B cell (primary cell): ENCODE results near the gene ID3. TPM values are rescaled to one million over a fixed set of nuclear protein-coding genes. Genes with fewer than 3 reads are reported as not detected.
A peak's percentile ranks its signal among the peaks of the same experiment; 100 is the strongest.

Experiments
- ATAC-seq: fragments of 200-7000 bp; cut with Tn5 transposase; one replicate; pipeline ENCODE4 v1.10.0; 2021; ENCODE audit warnings: low read depth, mild to moderate bottlenecking, moderate number of reproducible peaks, moderate library complexity
- CTCF ChIA-PET: fragments of 350-600 bp; sonication (Branson Sonifier 250); formaldehyde crosslinking; loops from one replicate; lab custom pipeline; 2021; ENCODE audit warnings: antibody characterized with exemption, inconsistent platforms; lab: Charles Lee
- POLR2A ChIA-PET: fragments of 350-600 bp; sonication (Branson Sonifier 250); formaldehyde crosslinking; loops from one replicate; lab custom pipeline; 2021; ENCODE audit warnings: antibody characterized with exemption; lab: Charles Lee
- DNase-seq: peaks from one replicate; pipeline ENCODE4 v3.0.0; 2013
- H2AFZ ChIP-seq: 2 replicates; pipeline ENCODE4 v1.6.1; 2012; ENCODE audit warnings: mild to moderate bottlenecking, low read depth, low read length; ENCODE audit not compliant: insufficient read depth, poor library complexity, severe bottlenecking
- H3K27ac ChIP-seq, 2 donors: 1 replicate in 1 of 2; 2 replicates in 1 of 2; pipeline ENCODE4 v1.5.1; 2012 to 2013; ENCODE audit warnings: low read length in 2 of 2, mild to moderate bottlenecking in 2 of 2, moderate library complexity in 1 of 2
- H3K27me3 ChIP-seq, 4 experiments: fragments of 200-600 bp in 1 of 4; sonication (generic) in 1 of 4; replicated peaks in 1 of 4; 1 replicate in 2 of 4; 2 replicates in 2 of 4; pipeline versions ENCODE4 v1.6.1 to v1.7.0; 2013 to 2016; ENCODE audit warnings: low read length in 3 of 4, mild to moderate bottlenecking in 2 of 4, mixed read lengths in 1 of 4, moderate library complexity in 1 of 4; ENCODE audit not compliant: insufficient read depth in 4 of 4, control insufficient read depth in 3 of 4; ENCODE audit errors: control extremely low read depth in 1 of 4
- H3K36me3 ChIP-seq, 2 experiments: replicated peaks in 1 of 2; 1 replicate in 1 of 2; 2 replicates in 1 of 2; pipeline versions ENCODE4 v1.6.1 to v1.7.1; 2013; ENCODE audit warnings: low read length in 1 of 2; ENCODE audit not compliant: insufficient read depth in 2 of 2, control insufficient read depth in 1 of 2; ENCODE audit errors: control extremely low read depth in 1 of 2, extremely low read depth in 1 of 2
- H3K4me1 ChIP-seq, 2 donors: fragments of 200-600 bp in 1 of 2; sonication (generic) in 1 of 2; 1 replicate in 1 of 2; 2 replicates in 1 of 2; pipeline versions ENCODE4 v1.5.1 to v1.6.1; 2013 to 2017; ENCODE audit warnings: low read length in 2 of 2; ENCODE audit not compliant: control insufficient read depth in 2 of 2, insufficient read depth in 2 of 2
- H3K4me2 ChIP-seq: replicated peaks from 2 replicates; pipeline ENCODE3; 2012; ENCODE audit warnings: mild to moderate bottlenecking, low read depth, low read length; ENCODE audit not compliant: poor library complexity, severe bottlenecking
- H3K4me3 ChIP-seq, 5 experiments: fragments of 200-600 bp in 1 of 5; sonication (generic) in 1 of 5; 1 replicate in 3 of 5; 2 replicates in 2 of 5; pipeline versions ENCODE4 v1.5.1 to v1.7.0; 2011 to 2016; ENCODE audit warnings: low read length in 4 of 5, mild to moderate bottlenecking in 4 of 5, low read depth in 2 of 5, control low read depth in 1 of 5, moderate library complexity in 1 of 5; ENCODE audit not compliant: insufficient read depth in 1 of 5; ENCODE audit errors: control extremely low read depth in 1 of 5, extremely low read depth in 1 of 5
- H3K79me2 ChIP-seq: fragments of 200-600 bp; sonication (generic); one replicate; pipeline ENCODE4 v1.6.0; 2016; ENCODE audit warnings: low read length; ENCODE audit not compliant: control insufficient read depth, insufficient read depth
- H3K9ac ChIP-seq: fragments of 200-600 bp; sonication (generic); 2 replicates; pipeline ENCODE4 v1.6.1; 2017; ENCODE audit warnings: mild to moderate bottlenecking, low read length, moderate library complexity
- H3K9me3 ChIP-seq, 3 donors: one replicate each; pipeline versions ENCODE4 v1.6.1 to v1.7.1; 2013; ENCODE audit warnings: low read length in 2 of 3; ENCODE audit not compliant: control insufficient read depth in 2 of 3, insufficient read depth in 1 of 3; ENCODE audit errors: control extremely low read depth in 1 of 3
- H4K20me1 ChIP-seq: 2 replicates; pipeline ENCODE4 v1.6.0; 2012; ENCODE audit warnings: mild to moderate bottlenecking, low read length; ENCODE audit not compliant: insufficient read depth, control insufficient read depth, poor library complexity, severe bottlenecking
- H3K27ac Mint-ChIP-seq: one replicate; pipeline ENCODE4 v1.8.0; 2021; ENCODE audit warnings: mixed read lengths
- H3K27me3 Mint-ChIP-seq: one replicate; pipeline ENCODE4 v1.8.0; 2021; ENCODE audit warnings: mixed read lengths
- H3K4me1 Mint-ChIP-seq: one replicate; pipeline ENCODE4 v1.8.0; 2021; ENCODE audit warnings: mixed read lengths
- H3K4me3 Mint-ChIP-seq: one replicate; pipeline ENCODE4 v1.8.0; 2021; ENCODE audit warnings: mixed read lengths
- H3K9me3 Mint-ChIP-seq: one replicate; pipeline ENCODE4 v1.8.0; 2022; ENCODE audit warnings: mixed read lengths; ENCODE audit not compliant: insufficient read depth
- EZH2 ChIP-seq: IDR thresholded peaks from 2 replicates; pipeline ENCODE4 v1.6.1; 2012; ENCODE audit warnings: borderline replicate concordance, low read depth, mild to moderate bottlenecking, moderate library complexity, low read length; ENCODE audit not compliant: insufficient read depth, poor library complexity, severe bottlenecking
- WGBS: methylation state at CpG from one replicate; pipeline ENCODE4 v1.1.5; 2013; ENCODE audit warnings: missing lambda C conversion rate; ENCODE audit not compliant: insufficient coverage; 5-methylcytosine and 5-hydroxymethylcytosine counted together
- intact Hi-C: fragments of 100-400 bp; cut with micrococcal nuclease; formaldehyde crosslinking; loops from one replicate; pipeline ENCODE4 v1.10.0; 2022
- polyA plus RNA-seq: library from polyadenylated mRNA; depleted of rRNA; stranded (reverse); fragments of >200 nt; gene quantifications from 2 replicates; pipeline ENCODE4 v1.2.3, GENCODE V29; 2012
- total RNA-seq, 2 donors: library from RNA; stranded (reverse); fragments of 120-200 nt in 1 of 2; gene quantifications; 1 replicate in 1 of 2; 2 replicates in 1 of 2; pipeline versions ENCODE4 v1.2.3 to v1.2.4, GENCODE V29; 2013 to 2022
- TF ChIP-seq, protein P1 (sequence below): fragments of 200-600 bp; IDR thresholded peaks from one replicate; pipeline ENCODE4 v1.8.0; 2022; ENCODE audit warnings: antibody characterized with exemption, mild to moderate bottlenecking

Gene ID3
- total and polyA plus RNA-seq, 2 donors (not counting 1 experiment from before 2014, with no cell fraction given), result 212 to 367 TPM

DNA sequence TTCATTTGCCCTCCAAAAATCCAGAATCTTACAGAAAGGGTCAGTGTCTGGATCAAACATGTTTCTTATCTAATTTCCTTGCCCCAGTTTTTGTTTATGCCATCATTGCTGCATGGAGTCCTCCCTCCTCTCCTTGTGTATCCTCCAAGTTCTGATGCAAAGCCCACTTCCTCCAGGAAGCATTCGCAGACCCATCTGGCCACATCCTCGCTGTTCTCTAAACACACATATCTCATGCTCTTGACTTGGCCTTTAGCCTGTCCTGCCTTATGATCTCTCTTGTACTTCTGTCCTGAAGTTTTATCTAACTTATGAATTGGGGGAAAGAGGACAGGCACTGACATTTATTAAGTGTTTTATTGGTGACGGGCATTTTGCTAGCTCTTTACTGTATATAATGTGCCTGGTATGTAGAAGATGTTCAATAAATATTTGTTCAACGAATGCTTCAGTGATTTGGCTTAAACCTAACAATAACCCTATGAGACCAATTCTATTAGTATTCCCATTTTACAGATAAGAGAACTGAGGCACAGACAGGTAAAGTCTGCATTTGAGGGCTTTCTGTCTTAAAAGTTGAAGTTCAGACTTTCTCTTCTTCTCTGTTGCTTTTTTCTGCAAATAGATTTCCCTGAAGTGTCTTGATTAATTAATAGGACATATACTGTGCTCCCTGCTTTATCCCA, 19.2 kb upstream of the ID3 start:
- H2AFZ ChIP-seq, result peak overlapping the region; percentile 30
- H3K9ac ChIP-seq, result no peak overlapping the region
- H4K20me1 ChIP-seq, result no peaks in the 10 kb centered on the region
- Mint-ChIP-seq H3K27me3 (no peaks in the 10 kb centered on the region), H3K4me1 (peaks cover 84% of the 10 kb centered on the region), H3K9me3 (peaks cover 3% of the 10 kb centered on the region), H3K4me3 (peak overlapping the region; percentile 69), H3K27ac (peak overlapping the region; percentile 90)
- H3K36me3 ChIP-seq, result no peaks in the 10 kb centered on the region
- ATAC-seq (no peak), DNase-seq (peak; percentile 53)
- CTCF ChIA-PET, result interaction anchor here (1.5 to 41.7 kb wide), 7 partner anchors 9 to 81 kb away, joined by 3 to 1420 read pairs (median 25); partner anchors contain the start of gene ID3
- H3K27me3 ChIP-seq, result no peaks in the 10 kb centered on the region
- intact Hi-C loops, result no loop called here
- peaks cover 17% of the 10 kb centered on the region for H3K79me2 ChIP-seq
- no peaks in the 10 kb centered on the region for H3K9me3 ChIP-seq
- H3K4me3 ChIP-seq, result peak overlapping the region in 1 of 5 experiments; percentile 21
- H3K4me1 ChIP-seq, result peaks cover 75 to 83% of the 10 kb centered on the region in 2 donors
- H3K4me2 ChIP-seq, result peak overlapping the region; percentile 69
- 0% methylated on average over 1 of the region's 4 CpGs for WGBS
- POLR2A ChIA-PET, result interaction anchor here (1.2 to 8.6 kb wide), 2 partner anchors 21 to 43 kb away, joined by 3 to 165 read pairs; partner anchors contain the start of gene ID3
- H3K27ac ChIP-seq, result peak overlapping the region; percentile 75 to 83
- TF ChIP-seq, protein P1, sequence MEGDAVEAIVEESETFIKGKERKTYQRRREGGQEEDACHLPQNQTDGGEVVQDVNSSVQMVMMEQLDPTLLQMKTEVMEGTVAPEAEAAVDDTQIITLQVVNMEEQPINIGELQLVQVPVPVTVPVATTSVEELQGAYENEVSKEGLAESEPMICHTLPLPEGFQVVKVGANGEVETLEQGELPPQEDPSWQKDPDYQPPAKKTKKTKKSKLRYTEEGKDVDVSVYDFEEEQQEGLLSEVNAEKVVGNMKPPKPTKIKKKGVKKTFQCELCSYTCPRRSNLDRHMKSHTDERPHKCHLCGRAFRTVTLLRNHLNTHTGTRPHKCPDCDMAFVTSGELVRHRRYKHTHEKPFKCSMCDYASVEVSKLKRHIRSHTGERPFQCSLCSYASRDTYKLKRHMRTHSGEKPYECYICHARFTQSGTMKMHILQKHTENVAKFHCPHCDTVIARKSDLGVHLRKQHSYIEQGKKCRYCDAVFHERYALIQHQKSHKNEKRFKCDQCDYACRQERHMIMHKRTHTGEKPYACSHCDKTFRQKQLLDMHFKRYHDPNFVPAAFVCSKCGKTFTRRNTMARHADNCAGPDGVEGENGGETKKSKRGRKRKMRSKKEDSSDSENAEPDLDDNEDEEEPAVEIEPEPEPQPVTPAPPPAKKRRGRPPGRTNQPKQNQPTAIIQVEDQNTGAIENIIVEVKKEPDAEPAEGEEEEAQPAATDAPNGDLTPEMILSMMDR, result no peak
- no peak for TF ChIP-seq EZH2
